Measurements from ENCODE around the gene PLET1.

- TF ChIP-seq CTCF (IDR thresholded peaks at IDR 0.05 in 8 of 11, conservative IDR thresholded peaks at IDR 0.05 in 3 of 11) (no peak), POLR2A (IDR thresholded peaks at IDR 0.05) (no peak), POLR2AphosphoS5 (IDR thresholded peaks at IDR 0.05) (no peak)
Observed at GRCh38 chr11:112267188-112267591, 6.5 kb upstream of the PLET1 start.
